Activated CD8-positive, alpha-beta T cell treated with anti-CD3 and anti-CD28 coated beads for 36 hours (primary cell): ENCODE results near the gene PTPRR. TPM values are rescaled to one million over a fixed set of nuclear protein-coding genes. Genes with fewer than 3 reads are reported as not detected.

Experiments
- ATAC-seq: fragments of 200-7000 bp; cut with Tn5 transposase; one replicate; pipeline ENCODE4 v1.10.0; 2021; ENCODE audit warnings: mild to moderate bottlenecking, moderate library complexity
- CTCF ChIA-PET: fragments of 350-600 bp; sonication (Branson Sonifier 250); formaldehyde crosslinking; loops from one replicate; lab custom pipeline; 2021; ENCODE audit warnings: antibody characterized with exemption; lab: Charles Lee
- POLR2A ChIA-PET: fragments of 350-600 bp; sonication (Branson Sonifier 250); formaldehyde crosslinking; loops from one replicate; lab custom pipeline; 2021; ENCODE audit warnings: antibody characterized with exemption; lab: Charles Lee
- DNase-seq: peaks from one replicate; pipeline ENCODE4 v3.0.0-alpha.2; 2020
- H3K27ac Mint-ChIP-seq: one replicate; pipeline ENCODE4 v1.8.0; 2021; ENCODE audit warnings: mild to moderate bottlenecking, mixed read lengths
- H3K27me3 Mint-ChIP-seq: one replicate; pipeline ENCODE4 v1.8.0; 2021; ENCODE audit warnings: mixed read lengths
- H3K36me3 Mint-ChIP-seq: one replicate; pipeline ENCODE4 v1.8.0; 2021; ENCODE audit warnings: low read depth, mixed read lengths
- H3K4me1 Mint-ChIP-seq: one replicate; pipeline ENCODE4 v1.8.0; 2021; ENCODE audit warnings: low read depth, mixed read lengths
- H3K4me3 Mint-ChIP-seq: one replicate; pipeline ENCODE4 v1.8.0; 2021; ENCODE audit warnings: mild to moderate bottlenecking, moderate library complexity, mixed read lengths
- H3K9me3 Mint-ChIP-seq: one replicate; pipeline ENCODE4 v1.8.0; 2021; ENCODE audit warnings: mixed read lengths
- CTCF ChIP-seq: fragments of 200-600 bp; IDR thresholded peaks from one replicate; pipeline ENCODE4 v1.8.0; 2022; ENCODE audit warnings: antibody characterized with exemption, mild to moderate bottlenecking
- intact Hi-C: fragments of 100-400 bp; cut with micrococcal nuclease; formaldehyde crosslinking; loops from one replicate; pipeline ENCODE4 v1.10.0; 2022
- total RNA-seq, 2 experiments: library from RNA; stranded (reverse); gene quantifications; one replicate each; pipeline ENCODE4 v1.2.3, GENCODE V29; 2021

The PTPRR gene
- total RNA-seq, 2 experiments from 2014 or later: not detected

GRCh38 chr12:70639535-70639934, 281.0 kb downstream of the PTPRR start:
- H3K36me3 Mint-ChIP-seq: no peaks in the 10 kb centered on the region
- H3K27me3 Mint-ChIP-seq: peaks cover 9% of the 10 kb centered on the region
- ChIA-PET POLR2A (no interaction called here), CTCF (interaction anchor here (0.8 kb wide), 1 partner anchor 81 kb away, joined by 3 read pairs; no protein-coding TSS in a partner anchor)
- H3K27ac Mint-ChIP-seq: no peak overlapping the region
- ATAC-seq (no peak), DNase-seq (no peak)
- no peak overlapping the region for H3K4me3 Mint-ChIP-seq
- TF ChIP-seq CTCF: no peak
- intact Hi-C loops: no loop called here
- no peaks in the 10 kb centered on the region for H3K4me1 Mint-ChIP-seq
- H3K9me3 Mint-ChIP-seq: no peaks in the 10 kb centered on the region

GRCh38 chr12:70638639-70639360, 281.7 kb downstream of the PTPRR start:
- no peak for ATAC-seq
- Mint-ChIP-seq H3K36me3 (no peaks in the 10 kb centered on the region), H3K4me3 (no peak overlapping the region), H3K27ac (no peak overlapping the region), H3K27me3 (peaks cover 9% of the 10 kb centered on the region), H3K9me3 (no peaks in the 10 kb centered on the region), H3K4me1 (no peaks in the 10 kb centered on the region)
- intact Hi-C loops: no loop called here
- POLR2A ChIA-PET: no interaction called here
- CTCF ChIA-PET: interaction anchor here (0.8 kb wide), 1 partner anchor 82 kb away, joined by 3 read pairs; no protein-coding TSS in a partner anchor
- no peak for DNase-seq
- TF ChIP-seq CTCF: no peak

GRCh38 chr12:70637303-70638085, 283.0 kb downstream of the PTPRR start, which contains the start of gene PTPRB:
Gene PTPRB, minus strand, starts transcription at chr12:70637429. Its CDS starts 34 bp downstream, at chr12:70637395.
- ChIA-PET POLR2A (no interaction called here), CTCF (interaction anchor here (1.2 kb wide), 1 partner anchor 7 kb away, joined by 3 read pairs; no protein-coding TSS in a partner anchor)
- intact Hi-C loops: no loop called here
- no peaks in the 10 kb centered on the region for H3K4me1 Mint-ChIP-seq
- H3K4me3 Mint-ChIP-seq: no peak within 1 kb of the TSS
- ATAC-seq (no peak), DNase-seq (no peak)
- peaks cover 9% of the 10 kb centered on the region for H3K27me3 Mint-ChIP-seq
- no peak for TF ChIP-seq CTCF
- H3K36me3 Mint-ChIP-seq: no peaks in the 10 kb centered on the region
- H3K9me3 Mint-ChIP-seq: no peaks in the 10 kb centered on the region
- H3K27ac Mint-ChIP-seq: no peak within 1 kb of the TSS

- ChIA-PET CTCF (interaction anchor here (0.8 to 1.2 kb wide), 3 partner anchors 9 to 84 kb away, joined by 3 read pairs; no protein-coding TSS in a partner anchor), POLR2A (interaction anchor here (1.3 kb wide), 1 partner anchor 18 kb away, joined by 3 read pairs; no protein-coding TSS in a partner anchor)
- Mint-ChIP-seq H3K4me1 (no peaks in the 10 kb centered on the region), H3K4me3 (no peak overlapping the region), H3K9me3 (no peaks in the 10 kb centered on the region), H3K27ac (no peak overlapping the region), H3K27me3 (peaks cover 9% of the 10 kb centered on the region), H3K36me3 (no peaks in the 10 kb centered on the region)
- ATAC-seq: no peak
- intact Hi-C loops: no loop called here
- TF ChIP-seq CTCF: no peak
- DNase-seq: no peak
Observed at GRCh38 chr12:70635755-70636154, 284.8 kb downstream of the PTPRR start.
